H1 (cell line): Measurements from ENCODE around the gene SLC4A8. TPM values are rescaled to one million over a fixed set of nuclear protein-coding genes. Genes with fewer than 3 reads are reported as not detected.

Experiments
- CTCF ChIA-PET: fragments of 300-600 bp; sonication (Branson Sonifier 250); formaldehyde crosslinking; loops from one replicate; lab custom pipeline; 2021; ENCODE audit not compliant: partially characterized antibody; lab: Charles Lee
- POLR2A ChIA-PET: fragments of 300-600 bp; sonication (Branson Sonifier 250); formaldehyde crosslinking; loops from one replicate; lab custom pipeline; 2021; ENCODE audit warnings: inconsistent platforms; ENCODE audit not compliant: partially characterized antibody; lab: Charles Lee
- DNase-seq, 2 experiments: peaks; one replicate each; pipeline versions ENCODE4 v3.0.0 to v3.0.0-alpha.2; 2010 to 2022; ENCODE audit warnings: low spot score in 2 of 2, low read depth in 1 of 2, mixed read lengths in 1 of 2
- FAIRE-seq: peaks from 2 replicates; lab custom pipeline; 2011; peaks lifted over from hg19 to GRCh38; lab: Jason Lieb, UNC
- H2AFZ ChIP-seq: 2 replicates; pipeline ENCODE4 v1.8.1; 2012; ENCODE audit warnings: low read length, inconsistent platforms
- H2AK5ac ChIP-seq: 2 replicates; pipeline ENCODE4 v1.6.1; 2013; ENCODE audit warnings: low read depth, low read length
- H2BK120ac ChIP-seq: replicated peaks from 2 replicates; pipeline ENCODE3; 2013; ENCODE audit warnings: low read depth, low read length, inconsistent platforms
- H2BK12ac ChIP-seq: 2 replicates; pipeline ENCODE4 v1.6.1; 2013; ENCODE audit warnings: low read depth, low read length
- H2BK15ac ChIP-seq: 2 replicates; pipeline ENCODE4 v1.6.1; 2013; ENCODE audit warnings: low read length
- H2BK20ac ChIP-seq: 2 replicates; pipeline ENCODE4 v1.6.1; 2013; ENCODE audit warnings: low read length
- H2BK5ac ChIP-seq: 2 replicates; pipeline ENCODE4 v1.6.1; 2013; ENCODE audit warnings: low read depth, low read length
- H3K14ac ChIP-seq: 2 replicates; pipeline ENCODE4 v1.6.1; 2013; ENCODE audit warnings: inconsistent platforms; ENCODE audit not compliant: insufficient read length
- H3K18ac ChIP-seq: 2 replicates; pipeline ENCODE4 v1.6.1; 2013; ENCODE audit warnings: low read length; ENCODE audit errors: extremely low read depth
- H3K23ac ChIP-seq: 2 replicates; pipeline ENCODE4 v1.6.1; 2013; ENCODE audit warnings: inconsistent platforms; ENCODE audit not compliant: insufficient read length
- H3K23me2 ChIP-seq: 2 replicates; pipeline ENCODE4 v1.6.1; 2013; ENCODE audit warnings: low read depth, low read length
- H3K27ac ChIP-seq: 2 replicates; pipeline ENCODE4 v1.6.1; 2011; ENCODE audit warnings: low read depth, low read length, inconsistent platforms
- H3K27me3 ChIP-seq, 4 experiments: replicated peaks in 1 of 4; 1 replicate in 1 of 4; 2 replicates in 3 of 4; pipeline versions ENCODE4 v1.6.1 to v1.8.1; 2011 to 2013; ENCODE audit warnings: low read length in 3 of 4, mild to moderate bottlenecking in 3 of 4, inconsistent platforms in 2 of 4, mixed read lengths in 2 of 4, moderate library complexity in 1 of 4; ENCODE audit not compliant: control insufficient read depth in 3 of 4, insufficient read depth in 3 of 4; ENCODE audit errors: extremely low read depth in 1 of 4
- H3K36me3 ChIP-seq, 4 experiments: 2 replicates each; pipeline versions ENCODE4 v1.6.1 to v1.8.1; 2011 to 2013; ENCODE audit warnings: mild to moderate bottlenecking in 4 of 4, low read length in 3 of 4, moderate library complexity in 2 of 4, control low read depth in 1 of 4, inconsistent platforms in 1 of 4; ENCODE audit not compliant: insufficient read depth in 4 of 4, control insufficient read depth in 2 of 4
- H3K4ac ChIP-seq: replicated peaks from 2 replicates; pipeline ENCODE3; 2013; ENCODE audit warnings: low read length, low read depth, mixed read lengths, inconsistent platforms; ENCODE audit not compliant: insufficient read length
- H3K4me1 ChIP-seq, 4 experiments: replicated peaks in 1 of 4; 1 replicate in 1 of 4; 2 replicates in 3 of 4; pipeline versions ENCODE4 v1.6.1 to v1.8.1; 2011 to 2013; ENCODE audit warnings: low read length in 3 of 4, inconsistent platforms in 2 of 4, mixed read lengths in 1 of 4; ENCODE audit not compliant: insufficient read depth in 4 of 4, control insufficient read depth in 3 of 4
- H3K4me2 ChIP-seq, 2 experiments: 2 replicates each; pipeline versions ENCODE4 v1.6.1 to v1.8.1; 2011 to 2013; ENCODE audit warnings: low read depth in 2 of 2, low read length in 2 of 2, control low read depth in 1 of 2, inconsistent platforms in 1 of 2, mild to moderate bottlenecking in 1 of 2; ENCODE audit not compliant: insufficient read depth in 1 of 2
- H3K4me3 ChIP-seq, 4 experiments: fragments of 200-600, 300-600 bp in 1 of 4; sonication (generic), shearing (Covaris generic), sonication (Bioruptor Twin) in 1 of 4; 2 replicates each; pipeline versions ENCODE4 v1.5.1 to v1.8.1; 2011 to 2016; ENCODE audit warnings: low read length in 4 of 4, low read depth in 3 of 4, control low read depth in 2 of 4, inconsistent platforms in 2 of 4, mild to moderate bottlenecking in 2 of 4, mixed read lengths in 1 of 4, moderate library complexity in 1 of 4; ENCODE audit not compliant: insufficient read depth in 2 of 4; ENCODE audit errors: extremely low read depth in 1 of 4
- H3K56ac ChIP-seq: replicated peaks from 2 replicates; pipeline ENCODE3; 2013; ENCODE audit warnings: low read depth, mild to moderate bottlenecking, mixed read lengths, low read length, inconsistent platforms; ENCODE audit not compliant: insufficient read length
- H3K79me1 ChIP-seq: 2 replicates; pipeline ENCODE4 v1.6.1; 2013; ENCODE audit warnings: low read depth, low read length, control low read depth
- H3K79me2 ChIP-seq, 2 experiments: 2 replicates each; pipeline versions ENCODE4 v1.6.1 to v1.8.1; 2012 to 2013; ENCODE audit warnings: low read length in 2 of 2, mild to moderate bottlenecking in 2 of 2, inconsistent platforms in 1 of 2; ENCODE audit not compliant: insufficient read depth in 2 of 2, control insufficient read depth in 1 of 2
- H3K9ac ChIP-seq, 4 experiments: replicated peaks in 1 of 4; 1 replicate in 1 of 4; 2 replicates in 3 of 4; pipeline versions ENCODE4 v1.6.1 to v1.8.1; 2011 to 2013; ENCODE audit warnings: low read depth in 3 of 4, low read length in 3 of 4, control low read depth in 2 of 4, mild to moderate bottlenecking in 2 of 4, moderate library complexity in 2 of 4, inconsistent platforms in 1 of 4; ENCODE audit errors: extremely low read depth in 1 of 4
- H3K9me3 ChIP-seq, 2 experiments: 2 replicates each; pipeline versions ENCODE4 v1.6.1 to v1.8.1; 2012 to 2013; ENCODE audit warnings: mild to moderate bottlenecking in 2 of 2, moderate library complexity in 2 of 2, control low read depth in 1 of 2, inconsistent platforms in 1 of 2, low read depth in 1 of 2, low read length in 1 of 2, mixed read lengths in 1 of 2; ENCODE audit not compliant: insufficient read depth in 2 of 2
- H4K20me1 ChIP-seq, 2 experiments: replicated peaks in 1 of 2; 2 replicates each; pipeline versions ENCODE3 to v1.8.1; 2011 to 2013; ENCODE audit warnings: inconsistent platforms in 2 of 2, low read length in 2 of 2, mild to moderate bottlenecking in 1 of 2; ENCODE audit not compliant: insufficient read depth in 2 of 2, control insufficient read depth in 1 of 2
- H4K5ac ChIP-seq: 2 replicates; pipeline ENCODE4 v1.6.1; 2013; ENCODE audit warnings: low read length, low read depth, mixed read lengths, inconsistent platforms; ENCODE audit not compliant: insufficient read length
- H4K8ac ChIP-seq: 2 replicates; pipeline ENCODE4 v1.8.0; 2013; ENCODE audit warnings: mild to moderate bottlenecking, moderate library complexity, low read length, inconsistent platforms; ENCODE audit not compliant: insufficient read depth; ENCODE audit errors: extremely low read depth
- H4K91ac ChIP-seq: replicated peaks from 2 replicates; pipeline ENCODE3; 2013; ENCODE audit warnings: low read length, mixed read lengths, inconsistent platforms; ENCODE audit not compliant: insufficient read length
- CREB1 ChIP-seq: IDR thresholded peaks from 2 replicates; pipeline ENCODE4 v1.6.1; 2012; ENCODE audit warnings: inconsistent platforms
- KDM1A ChIP-seq: fragments of 200-600, 300-600 bp; sonication (generic); IDR thresholded peaks from 2 replicates; pipeline ENCODE4 v1.7.1; 2016; ENCODE audit warnings: mild to moderate bottlenecking, low read length, borderline replicate concordance
- KDM5A ChIP-seq: fragments of 200-600 bp; IDR thresholded peaks from 2 replicates; pipeline ENCODE4 v1.7.1; 2012; ENCODE audit warnings: mild to moderate bottlenecking, low read length, inconsistent platforms, mixed read lengths
- RFX5 ChIP-seq: IDR thresholded peaks from 2 replicates; pipeline ENCODE4 v1.6.1; 2011; ENCODE audit warnings: low read depth, low read length, improper control_type of control experiment, borderline replicate concordance
- RNF2 ChIP-seq: fragments of 200-900, 300-1000 bp; sonication (generic); IDR thresholded peaks from 2 replicates; pipeline ENCODE4 v1.7.1; 2016; ENCODE audit warnings: borderline replicate concordance, low read depth, mild to moderate bottlenecking, antibody characterized with exemption, low read length; ENCODE audit not compliant: poor library complexity, severe bottlenecking; ENCODE audit errors: missing control alignments
- SUZ12 ChIP-seq: fragments of 200-600 bp; sonication (generic); IDR thresholded peaks from 2 replicates; pipeline ENCODE4 v1.6.1; 2012; ENCODE audit warnings: mild to moderate bottlenecking, inconsistent platforms, low read length, moderate library complexity, mixed read lengths
- ZNF274 ChIP-seq: IDR thresholded peaks from 2 replicates; pipeline ENCODE4 v1.7.0; 2012; ENCODE audit warnings: low read length, borderline replicate concordance; ENCODE audit errors: extremely low read depth
- WGBS, 2 experiments: shearing (Covaris generic) in 1 of 2; methylation state at CpG; one replicate each; pipeline versions ENCODE4 v1.1.6 to v1.1.7; 2013 to 2015; ENCODE audit warnings: low lambda C conversion rate in 2 of 2, mixed read lengths in 2 of 2, inconsistent platforms in 1 of 2, low coverage in 1 of 2, missing lambda C conversion rate in 1 of 2; ENCODE audit not compliant: insufficient replicate concordance in 2 of 2, insufficient coverage in 1 of 2, insufficient read length in 1 of 2; ENCODE audit errors: extremely low coverage in 1 of 2, missing lambda C conversion rate in 1 of 2; 5-methylcytosine and 5-hydroxymethylcytosine counted together
- polyA plus RNA-seq, 7 experiments: library from polyadenylated mRNA; depleted of rRNA in 3 of 7; stranded (reverse) in 5 of 7; unstranded in 2 of 7; fragments of >200 nt in 5 of 7; fragments of 200-250 nt in 2 of 7; gene quantifications; 1 replicate in 5 of 7; 2 replicates in 1 of 7; 4 replicates in 1 of 7; pipeline versions ENCODE4 v1.2.1 to v1.2.3, GENCODE V29; 2011 to 2013; ENCODE audit warnings: missing spikeins in 2 of 7, mixed read lengths in 2 of 7
- total RNA-seq: library from RNA; stranded (reverse); fragmentation: NEBNext Ultra II Directional; extraction: Animal tissue kit (Norgen Biotek cat#: 25700); gene quantifications from 2 replicates; pipeline ENCODE4 v1.2.1, GENCODE V29; 2021
- TF ChIP-seq, protein P1 (sequence below): IDR thresholded peaks from 2 replicates; pipeline ENCODE4 v1.6.1; 2012; ENCODE audit warnings: inconsistent platforms

The SLC4A8 gene
- total and polyA plus RNA-seq, 2 of the 8 experiments (the other 6 are each of a cell fraction or from before 2014, with no cell fraction given), result 11.2 to 13.4 TPM

- Histone ChIP-seq H3K27ac (no peak overlapping the region), H3K9me3 (no peaks in the 10 kb centered on the region), H2BK5ac (0 out of 2 replicates have a peak overlapping the region, but pooled peaks have one; percentile 15), H3K23me2 (peaks cover 5% of the 10 kb centered on the region; the same call in 1 of the 2 replicates), H3K79me1 (no peaks in the 10 kb centered on the region), H3K4me1 (peaks cover 7 to 19% (median 9%) of the 10 kb centered on the region in 4 experiments), H3K4me3 (no peak overlapping the region), H2BK15ac (peak overlapping the region; percentile 36; the same call in 1 of the 2 replicates), H2AFZ (no peak overlapping the region), H4K91ac (peak overlapping the region; percentile 29), H3K9ac (no peak overlapping the region; a peak in 1 of 7 replicates), H2AK5ac (no peak overlapping the region), H3K79me2 (no peaks in the 10 kb centered on the region), H3K14ac (no peak overlapping the region), H3K27me3 (no peaks in the 10 kb centered on the region), H2BK12ac (peak overlapping the region; percentile 44; the same call in 1 of the 2 replicates), H2BK20ac (0 out of 2 replicates have a peak overlapping the region, but pooled peaks have one; percentile 53), H2BK120ac (no peak overlapping the region), H3K36me3 (peaks cover 0 to 6% (median 2%) of the 10 kb centered on the region in 4 experiments; a peak in 1 of 8 replicates), H3K4me2 (no peak overlapping the region), H3K4ac (no peak overlapping the region), H4K5ac (no peak overlapping the region), H3K23ac (no peak overlapping the region), H4K8ac (no peak overlapping the region), H4K20me1 (no peaks in the 10 kb centered on the region), H3K18ac (no peak overlapping the region), H3K56ac (no peak overlapping the region)
- no peak for DNase-seq
- ChIA-PET CTCF (interaction anchor here (0.6 to 2.7 kb wide), 3 partner anchors 17 to 38 kb away, joined by 3 to 10 read pairs (median 3); no protein-coding TSS in a partner anchor), POLR2A (interaction anchor here (1.1 to 2.0 kb wide), 3 partner anchors 10 to 306 kb away, joined by 5 to 6 read pairs (median 5); partner anchors contain the start of gene CSRNP2)
- TF ChIP-seq ZNF274 (no peak), RNF2 (no peak), CREB1 (no peak), KDM5A (no peak), KDM1A (no peak), RFX5 (no peak), SUZ12 (no peak)
- TF ChIP-seq, protein P1, sequence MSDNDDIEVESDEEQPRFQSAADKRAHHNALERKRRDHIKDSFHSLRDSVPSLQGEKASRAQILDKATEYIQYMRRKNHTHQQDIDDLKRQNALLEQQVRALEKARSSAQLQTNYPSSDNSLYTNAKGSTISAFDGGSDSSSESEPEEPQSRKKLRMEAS, result no peak
- 83% methylated on average over 5 of the region's 5 CpGs; no CpG with 5 or more reads in 1 of the 2 experiments for WGBS, 2 experiments
- FAIRE-seq, result no peak
Observed at GRCh38 chr12:51388846-51389245, 35.8 kb upstream of the SLC4A8 start.
